Measurements from ENCODE around the gene GBF1.

Gene GBF1

GRCh38 chr10:102416695-102417094 is 171.4 kb downstream of the GBF1 start:
- H3K4me3 ChIP-seq (replicated peaks in 1 of 2; ENCODE audit: low read depth in 2 of 2, low read length in 2 of 2), result no peak overlapping the region
- no peak for DNase-seq (ENCODE audit: low read depth in 2 of 2)
- no peak for TF ChIP-seq CTCF (IDR thresholded peaks at IDR 0.05; ENCODE audit: low read depth, low read length)

GRCh38 chr10:102418622-102419268 is 173.4 kb downstream of the GBF1 start, which contains the start of gene PSD:
Gene PSD (minus strand): TSS chr10:102418785. CDS start chr10:102417038, 1,747 bp downstream.
- DNase-seq (ENCODE audit: low read depth in 2 of 2), result no peak
- H3K4me3 ChIP-seq (replicated peaks in 1 of 2; ENCODE audit: low read depth in 2 of 2, low read length in 2 of 2), result peak within 1 kb of the TSS; percentile 22 to 86
- TF ChIP-seq CTCF (IDR thresholded peaks at IDR 0.05; ENCODE audit: low read depth, low read length), result no peak

- peak overlapping the region; percentile 86 to 91 for H3K4me3 ChIP-seq (replicated peaks in 1 of 2; ENCODE audit: low read depth in 2 of 2, low read length in 2 of 2)
- peak in 1 of 2 donors; percentile 23 for DNase-seq (ENCODE audit: low read depth in 2 of 2)
- no peak for TF ChIP-seq CTCF (IDR thresholded peaks at IDR 0.05; ENCODE audit: low read depth, low read length)
Measured at GRCh38 chr10:102419269-102420180, 174.2 kb downstream of the GBF1 start.

- TF ChIP-seq CTCF (IDR thresholded peaks at IDR 0.05; ENCODE audit: low read depth, low read length), result no peak
- H3K4me3 ChIP-seq (replicated peaks in 1 of 2; ENCODE audit: low read depth in 2 of 2, low read length in 2 of 2), result peak overlapping the region; percentile 86 to 91
- DNase-seq (ENCODE audit: low read depth in 2 of 2), result no peak
Measured at GRCh38 chr10:102420181-102420713, 174.9 kb downstream of the GBF1 start.

- peak within 1 kb of the TSS; percentile 86 to 91 for H3K4me3 ChIP-seq (replicated peaks in 1 of 2; ENCODE audit: low read depth in 2 of 2, low read length in 2 of 2)
- TF ChIP-seq CTCF (IDR thresholded peaks at IDR 0.05; ENCODE audit: low read depth, low read length), result no peak
- peak; percentile 97 to 98 for DNase-seq (ENCODE audit: low read depth in 2 of 2)
Measured at GRCh38 chr10:102420714-102421506, 175.6 kb downstream of the GBF1 start, which contains the start of gene FBXL15. Gene FBXL15 (plus strand): TSS chr10:102420836. CDS start chr10:102421130, 294 bp downstream.

GRCh38 chr10:102421507-102421756 is 176.1 kb downstream of the GBF1 start:
- H3K4me3 ChIP-seq (replicated peaks in 1 of 2; ENCODE audit: low read depth in 2 of 2, low read length in 2 of 2), result peak overlapping the region; percentile 86 to 91
- DNase-seq (ENCODE audit: low read depth in 2 of 2), result no peak
- TF ChIP-seq CTCF (IDR thresholded peaks at IDR 0.05; ENCODE audit: low read depth, low read length), result no peak
